HepG2 (cell line): ENCODE measurements around the gene IBA57. TPM values are rescaled to one million over a fixed set of nuclear protein-coding genes. Genes with fewer than 3 reads are reported as not detected.

Source experiments
- ATAC-seq: fragments of 200-7000 bp; cut with Tn5 transposase; 3 replicates; pipeline ENCODE4 v1.9.1; 2020; ENCODE audit warnings: mild to moderate bottlenecking, moderate library complexity
- BruUV-seq: library from RNA; stranded (reverse); fragments of 400-500 nt; replicated peaks from 2 replicates; lab custom pipeline; 2021; lab: Mats Ljungman, UMichigan
- CTCF ChIA-PET: fragments of 300-600 bp; formaldehyde crosslinking; extraction: SDS; loops from one replicate; lab custom pipeline; 2021; ENCODE audit warnings: low total read pairs, inconsistent platforms, low intra/inter-chr PET ratio; lab: Yijun Ruan, JAX
- POLR2A ChIA-PET: fragments of 350-600 bp; sonication (Branson Sonifier 250); formaldehyde crosslinking; loops from one replicate; lab custom pipeline; 2020; ENCODE audit warnings: antibody characterized with exemption, inconsistent platforms; lab: Yijun Ruan, JAX
- DNase-seq: peaks from one replicate; pipeline ENCODE4 v3.0.0-alpha.2; 2015; ENCODE audit warnings: low spot score
- FAIRE-seq: peaks from 3 replicates; lab custom pipeline; 2011; peaks lifted over from hg19 to GRCh38; lab: Jason Lieb, UNC
- H2AFZ ChIP-seq: one replicate; pipeline ENCODE4 v1.6.1; 2011; ENCODE audit warnings: low read length, inconsistent platforms
- H3K27ac ChIP-seq: fragments of 300-600 bp; 3 replicates; pipeline ENCODE4 v1.8.0; 2011; ENCODE audit warnings: mixed run types, mild to moderate bottlenecking, mixed read lengths, low read length, inconsistent platforms; ENCODE audit not compliant: insufficient read depth; ENCODE audit errors: extremely low read length
- H3K27me3 ChIP-seq, 2 experiments: fragments of 200-600 bp in 1 of 2; 2 replicates in 1 of 2; 3 replicates in 1 of 2; pipeline versions ENCODE4 v1.6.0 to v1.8.0; 2011; ENCODE audit warnings: low read length in 2 of 2, mild to moderate bottlenecking in 2 of 2, moderate library complexity in 2 of 2, inconsistent platforms in 1 of 2; ENCODE audit not compliant: insufficient read depth in 2 of 2, control insufficient read depth in 1 of 2
- H3K36me3 ChIP-seq, 2 experiments: fragments of 200-600 bp in 1 of 2; replicated peaks in 1 of 2; 2 replicates in 1 of 2; 3 replicates in 1 of 2; pipeline versions ENCODE4 v1.5.1 to v1.8.0; 2011; ENCODE audit warnings: low read length in 2 of 2, inconsistent platforms in 1 of 2; ENCODE audit not compliant: insufficient read depth in 2 of 2, control insufficient read depth in 1 of 2
- H3K4me1 ChIP-seq: 2 replicates; pipeline ENCODE4 v1.5.1; 2012; ENCODE audit warnings: low read length, inconsistent platforms; ENCODE audit not compliant: insufficient read depth
- H3K4me2 ChIP-seq: 2 replicates; pipeline ENCODE4 v1.6.0; 2011; ENCODE audit warnings: low read depth, low read length, inconsistent platforms
- H3K4me3 ChIP-seq, 3 experiments: fragments of 200-600 bp in 1 of 3; sonication (generic), shearing (Covaris generic) in 1 of 3; replicated peaks in 1 of 3; 2 replicates each; pipeline ENCODE4 v1.5.1; 2011 to 2016; ENCODE audit warnings: low read length in 3 of 3, inconsistent platforms in 2 of 3, low read depth in 2 of 3, mild to moderate bottlenecking in 2 of 3, control low read depth in 1 of 3, mixed read lengths in 1 of 3; ENCODE audit not compliant: insufficient read depth in 1 of 3
- H3K79me2 ChIP-seq: one replicate; pipeline ENCODE4 v1.6.1; 2011; ENCODE audit warnings: low read length, inconsistent platforms; ENCODE audit not compliant: insufficient read depth
- H3K9ac ChIP-seq: 2 replicates; pipeline ENCODE4 v1.6.0; 2011; ENCODE audit warnings: mild to moderate bottlenecking, low read depth, low read length, inconsistent platforms; ENCODE audit not compliant: insufficient read depth
- H3K9me3 ChIP-seq: 2 replicates; pipeline ENCODE4 v1.5.1; 2012; ENCODE audit warnings: mild to moderate bottlenecking, low read length
- H4K20me1 ChIP-seq: 2 replicates; pipeline ENCODE4 v1.6.0; 2011; ENCODE audit warnings: inconsistent platforms, mild to moderate bottlenecking, low read length, moderate library complexity; ENCODE audit not compliant: insufficient read depth
- AHR ChIP-seq: IDR thresholded peaks from 2 replicates; pipeline ENCODE4 v1.6.1; 2018; ENCODE audit warnings: missing genetic modification reagents, missing compliant biosample characterization
- ARID3A ChIP-seq: IDR thresholded peaks from 2 replicates; pipeline ENCODE4 v1.6.1; 2012; ENCODE audit warnings: low read depth, low read length, improper control_type of control experiment
- ARNT ChIP-seq: fragments of 450-650 bp; IDR thresholded peaks from 2 replicates; pipeline ENCODE4 v1.6.1; 2017
- CBX5 ChIP-seq: sonication (generic); formaldehyde crosslinking; IDR thresholded peaks from 2 replicates; pipeline ENCODE4 v1.4.0; 2020; ENCODE audit warnings: missing genetic modification reagents, borderline replicate concordance
- ERF ChIP-seq: IDR thresholded peaks from 2 replicates; pipeline ENCODE4 v1.6.1; 2018; ENCODE audit warnings: missing biosample characterization, missing genetic modification reagents
- IRF2 ChIP-seq: IDR thresholded peaks from 2 replicates; pipeline ENCODE4 v1.6.1; 2018; ENCODE audit warnings: missing genetic modification reagents, missing compliant biosample characterization
- IRX3 ChIP-seq: sonication (generic); formaldehyde crosslinking; IDR thresholded peaks from 2 replicates; pipeline ENCODE4 v1.8.1; 2023; ENCODE audit warnings: mild to moderate bottlenecking, low read depth, missing genetic modification reagents, borderline replicate concordance
- NCOR1 ChIP-seq: fragments of 200-600 bp; sonication (generic); IDR thresholded peaks from 2 replicates; pipeline ENCODE4 v1.7.0; 2017; ENCODE audit warnings: antibody characterized with exemption, low read length, borderline replicate concordance
- PBX3 ChIP-seq: sonication (generic); formaldehyde crosslinking; IDR thresholded peaks from 2 replicates; pipeline ENCODE4 v1.8.1; 2023; ENCODE audit warnings: missing genetic modification reagents, inconsistent platforms, borderline replicate concordance
- RBAK ChIP-seq: sonication (generic); formaldehyde crosslinking; IDR thresholded peaks from 2 replicates; pipeline ENCODE4 v1.5.1; 2020; ENCODE audit warnings: mild to moderate bottlenecking, missing genetic modification reagents
- RFX3 ChIP-seq: IDR thresholded peaks from 2 replicates; pipeline ENCODE4 v1.6.1; 2016; ENCODE audit warnings: missing biosample characterization, missing genetic modification reagents
- SNRNP70 ChIP-seq: fragments of 200-400 bp; formaldehyde crosslinking; IDR thresholded peaks from 2 replicates; pipeline ENCODE4 v1.6.1; 2017; ENCODE audit warnings: mild to moderate bottlenecking, low read depth, low read length, moderate library complexity
- SRY ChIP-seq: sonication (generic); formaldehyde crosslinking; IDR thresholded peaks from 2 replicates; pipeline ENCODE4 v1.8.0; 2022; ENCODE audit warnings: mild to moderate bottlenecking, missing genetic modification reagents
- TP53 ChIP-seq: sonication (generic); formaldehyde crosslinking; conservative IDR thresholded peaks from 2 replicates; pipeline ENCODE4 v1.4.0; 2020; ENCODE audit warnings: missing genetic modification reagents
- ZFAT ChIP-seq: sonication (generic); formaldehyde crosslinking; conservative IDR thresholded peaks from 2 replicates; pipeline ENCODE4 v1.8.1; 2023; ENCODE audit warnings: missing genetic modification reagents, inconsistent platforms
- ZNF709 ChIP-seq: sonication (generic); formaldehyde crosslinking; IDR thresholded peaks from 2 replicates; pipeline ENCODE4 v1.5.0; 2020; ENCODE audit warnings: mild to moderate bottlenecking, missing genetic modification reagents
- ZNF777 ChIP-seq: sonication (generic); formaldehyde crosslinking; IDR thresholded peaks from 2 replicates; pipeline ENCODE4 v1.4.0; 2020; ENCODE audit warnings: missing genetic modification reagents
- WGBS: methylation state at CpG from one replicate; pipeline ENCODE4 v1.1.6; 2017; ENCODE audit warnings: low lambda C conversion rate; 5-methylcytosine and 5-hydroxymethylcytosine counted together
- in situ Hi-C: cut with HindIII; loops from 2 replicates; pipeline ENCODE4 v1.10.0; 2017; ENCODE audit warnings: low pct_unique_long_range_greater_than_20kb; ENCODE audit not compliant: extremely low pct_ligation_motif_present
- intact Hi-C: fragments of 100-400 bp; cut with micrococcal nuclease; formaldehyde crosslinking; loops from one replicate; pipeline ENCODE4 v1.10.0; 2022; ENCODE audit not compliant: unreplicated experiment
- polyA plus RNA-seq, 8 experiments: library from polyadenylated mRNA; depleted of rRNA in 3 of 8; stranded (reverse) in 7 of 8; unstranded in 1 of 8; fragments of >200 nt; fragmentation: Illumina TruSeq in 4 of 8; extraction: Trizol in 4 of 8; gene quantifications; 2 replicates each; pipeline versions ENCODE4 v1.2.1 to v1.2.3, GENCODE V29; 2011 to 2016; ENCODE audit warnings: low read depth in 4 of 8, missing spikeins in 1 of 8, mixed read lengths in 1 of 8; ENCODE audit not compliant: insufficient read depth in 1 of 8
- total RNA-seq, 5 experiments: library from RNA; depleted of rRNA; stranded (reverse); fragments of >200 nt; fragmentation: Illumina TruSeq; extraction: Trizol; gene quantifications; 2 replicates each; pipeline ENCODE4 v1.2.3, GENCODE V29; 2016; ENCODE audit warnings: low read depth in 1 of 5
- TF ChIP-seq, protein P1 (sequence below): conservative IDR thresholded peaks from 2 replicates; pipeline ENCODE4 v1.6.1; 2018; ENCODE audit warnings: missing genetic modification reagents

IBA57 gene
- total and polyA plus RNA-seq, 2 of the 13 experiments (the other 11 are each of a cell fraction or from before 2014, with no cell fraction given), result 2.3 to 10.2 TPM

DNA sequence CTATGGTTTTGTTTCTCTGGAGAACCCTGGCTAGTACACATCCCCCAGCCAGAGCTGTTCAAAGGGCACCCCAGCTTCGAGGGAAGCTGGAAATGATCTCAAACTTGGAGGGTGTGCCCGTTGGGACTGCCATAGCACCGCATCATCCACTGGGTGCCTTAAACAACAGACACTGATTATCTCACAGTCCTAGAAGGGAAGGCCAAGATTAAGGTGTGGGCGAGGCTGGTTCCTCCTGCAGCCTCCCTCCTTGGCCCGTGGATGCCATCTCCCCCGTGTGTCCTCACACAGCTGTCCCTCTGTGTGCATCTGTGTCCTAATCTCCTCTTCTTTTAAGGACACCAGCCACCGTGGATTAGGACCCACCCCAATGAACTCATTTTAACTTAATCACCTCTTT is 4.2 kb upstream of the IBA57 start (continued):
- TF ChIP-seq CBX5 (no peak), SNRNP70 (no peak), ARID3A (no peak), RFX3 (CRISPR knock-in tag) (no peak)

GRCh38 chr1:228161866-228162265 is 3.7 kb upstream of the IBA57 start:
- TF ChIP-seq RBAK (CRISPR knock-in tag) (no peak), IRX3 (no peak), ARNT (no peak), ERF (CRISPR knock-in tag) (no peak), TP53 (no peak), PBX3 (CRISPR knock-in tag) (no peak), SRY (CRISPR knock-in tag) (no peak), ZNF709 (CRISPR knock-in tag) (no peak), IRF2 (CRISPR knock-in tag) (no peak), NCOR1 (no peak), AHR (CRISPR knock-in tag) (no peak), ZFAT (CRISPR knock-in tag) (no peak), ZNF777 (CRISPR knock-in tag) (no peak)
- TF ChIP-seq, protein P1, sequence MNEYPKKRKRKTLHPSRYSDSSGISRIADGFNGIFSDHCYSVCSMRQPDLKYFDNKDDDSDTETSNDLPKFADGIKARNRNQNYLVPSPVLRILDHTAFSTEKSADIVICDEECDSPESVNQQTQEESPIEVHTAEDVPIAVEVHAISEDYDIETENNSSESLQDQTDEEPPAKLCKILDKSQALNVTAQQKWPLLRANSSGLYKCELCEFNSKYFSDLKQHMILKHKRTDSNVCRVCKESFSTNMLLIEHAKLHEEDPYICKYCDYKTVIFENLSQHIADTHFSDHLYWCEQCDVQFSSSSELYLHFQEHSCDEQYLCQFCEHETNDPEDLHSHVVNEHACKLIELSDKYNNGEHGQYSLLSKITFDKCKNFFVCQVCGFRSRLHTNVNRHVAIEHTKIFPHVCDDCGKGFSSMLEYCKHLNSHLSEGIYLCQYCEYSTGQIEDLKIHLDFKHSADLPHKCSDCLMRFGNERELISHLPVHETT (CRISPR knock-in tag), result no peak
- no peaks in the 10 kb centered on the region for H3K9me3 ChIP-seq
- no peaks in the 10 kb centered on the region for H4K20me1 ChIP-seq
- DNase-seq (no peak), FAIRE-seq (no peak), ATAC-seq (no peak)
- H3K4me3 ChIP-seq, result no peak overlapping the region
- H2AFZ ChIP-seq, result no peak overlapping the region
- H3K36me3 ChIP-seq, result no peaks in the 10 kb centered on the region
- POLR2A ChIA-PET, result no interaction called here
- peaks cover 59% of the 10 kb centered on the region for H3K4me1 ChIP-seq
- H3K27ac ChIP-seq, result no peak overlapping the region
- no TSS peak for BruUV-seq
- 0 out of 2 replicates have a peak overlapping the region, but pooled peaks have one; percentile 21 for H3K4me2 ChIP-seq
- H3K27me3 ChIP-seq, result no peaks in the 10 kb centered on the region; a peak in 1 of 5 replicates
- CTCF ChIA-PET, result no interaction called here
- 70% methylated on average over 7 of the region's 9 CpGs for WGBS
- H3K9ac ChIP-seq, result no peak overlapping the region
- intact Hi-C loops, result no loop called here
- in situ Hi-C loops, result no loop called here
- peaks cover 3% of the 10 kb centered on the region for H3K79me2 ChIP-seq
